NB4 (cell line): ENCODE results near the gene SFXN5.
A peak's percentile ranks its signal among the peaks of the same experiment; 100 is the strongest.

Source experiments
- CTCF ChIP-seq: IDR thresholded peaks from one replicate; pipeline ENCODE4 v1.5.1; 2012; ENCODE audit warnings: low read depth, low read length
- MAX ChIP-seq: IDR thresholded peaks from 2 replicates; pipeline ENCODE4 v1.6.1; 2011; ENCODE audit warnings: low read depth, low read length
- MYC ChIP-seq: IDR thresholded peaks from 2 replicates; pipeline ENCODE4 v1.6.1; 2011; ENCODE audit warnings: low read depth, low read length
- POLR2A ChIP-seq: IDR thresholded peaks from 2 replicates; pipeline ENCODE4 v1.6.1; 2011; ENCODE audit warnings: mild to moderate bottlenecking; ENCODE audit not compliant: insufficient read length; ENCODE audit errors: extremely low read depth

GRCh38 chr2:73043929-73044832 is 27.3 kb downstream of the SFXN5 start:
- TF ChIP-seq CTCF (no peak), POLR2A (no peak), MAX (peak; percentile 23; the same call in 1 of the 2 replicates), MYC (peak; percentile 17; the same call in 1 of the 2 replicates)
